ENCODE data around the gene RALY.

RALY gene

GRCh38 chr20:34076952-34077351 lies 83.2 kb downstream of the RALY start:
- no peak overlapping the region for H4K91ac ChIP-seq (ENCODE audit: low read depth, low read length)
- H3K27ac ChIP-seq (ENCODE audit: low read depth, low read length): no peak overlapping the region
- H3K23ac ChIP-seq (ENCODE audit: low read length): no peak overlapping the region
- no peak overlapping the region for H4K12ac ChIP-seq (ENCODE audit: low read depth, low read length)
- DNase-seq: no peak
- no peak overlapping the region for H3K4me3 ChIP-seq (ENCODE audit: low read depth, low read length)
- no peaks in the 10 kb centered on the region for H3K27me3 ChIP-seq (ENCODE audit: insufficient read depth, low read length)
- H2BK120ac ChIP-seq (ENCODE audit: insufficient read depth, low read length, poor library complexity): no peak overlapping the region
- no peak overlapping the region for H3K9ac ChIP-seq (ENCODE audit: low read length)
- H3K4me1 ChIP-seq (ENCODE audit: control insufficient read depth in 1 of 2, insufficient read depth in 2 of 2, low read length in 2 of 2): peaks cover 11 to 21% of the 10 kb centered on the region in 2 experiments
- peaks cover 2% of the 10 kb centered on the region for H3K79me1 ChIP-seq (ENCODE audit: low read length)
- H3K36me3 ChIP-seq (ENCODE audit: control insufficient read depth in 1 of 2, insufficient read depth in 2 of 2, low read length in 2 of 2): peaks cover 54 to 73% of the 10 kb centered on the region in 2 experiments
- H3K79me2 ChIP-seq (ENCODE audit: control insufficient read depth, insufficient read depth, low read length, poor library complexity): peaks cover 2% of the 10 kb centered on the region
- H3K18ac ChIP-seq (ENCODE audit: low read length): no peak overlapping the region
- H3K4me2 ChIP-seq (ENCODE audit: low read length): no peak overlapping the region
- H2BK12ac ChIP-seq (ENCODE audit: low read length): no peak overlapping the region
- H2AFZ ChIP-seq (ENCODE audit: insufficient read depth, low read length, poor library complexity): no peak overlapping the region
- H3K14ac ChIP-seq (ENCODE audit: low read length): no peak overlapping the region
- no CpG with 5 or more reads among the region's 20 CpGs for whole genome bisulfite sequencing (ENCODE audit: extremely low coverage, insufficient coverage, insufficient read length)
- no peak overlapping the region for H3K4ac ChIP-seq (ENCODE audit: low read depth, low read length)
- no peak overlapping the region for H2AK5ac ChIP-seq (ENCODE audit: low read length)
- no peak overlapping the region for H4K8ac ChIP-seq (ENCODE audit: low read depth, low read length)
- no peaks in the 10 kb centered on the region for H3K9me3 ChIP-seq (ENCODE audit: insufficient read depth, low read depth, low read length)
- H2BK5ac ChIP-seq (ENCODE audit: low read depth, low read length, poor library complexity): no peak overlapping the region

GRCh38 chr20:34078540-34078939 lies 84.8 kb downstream of the RALY start:
- Histone ChIP-seq H2AFZ (ENCODE audit: insufficient read depth, low read length, poor library complexity) (no peak overlapping the region), H3K23ac (ENCODE audit: low read length) (no peak overlapping the region), H3K4me1 (ENCODE audit: control insufficient read depth in 1 of 2, insufficient read depth in 2 of 2, low read length in 2 of 2) (peaks cover 11 to 18% of the 10 kb centered on the region in 2 experiments), H4K91ac (ENCODE audit: low read depth, low read length) (no peak overlapping the region), H3K14ac (ENCODE audit: low read length) (no peak overlapping the region), H2BK12ac (ENCODE audit: low read length) (no peak overlapping the region), H3K79me1 (ENCODE audit: low read length) (peaks cover 2% of the 10 kb centered on the region), H3K9me3 (ENCODE audit: insufficient read depth, low read depth, low read length) (no peaks in the 10 kb centered on the region), H4K8ac (ENCODE audit: low read depth, low read length) (no peak overlapping the region), H3K27me3 (ENCODE audit: insufficient read depth, low read length) (no peaks in the 10 kb centered on the region), H3K4me2 (ENCODE audit: low read length) (no peak overlapping the region), H3K79me2 (ENCODE audit: control insufficient read depth, insufficient read depth, low read length, poor library complexity) (no peaks in the 10 kb centered on the region), H3K18ac (ENCODE audit: low read length) (no peak overlapping the region), H3K4ac (ENCODE audit: low read depth, low read length) (no peak overlapping the region), H3K27ac (ENCODE audit: low read depth, low read length) (no peak overlapping the region), H2BK120ac (ENCODE audit: insufficient read depth, low read length, poor library complexity) (no peak overlapping the region), H3K4me3 (ENCODE audit: low read depth, low read length) (peak overlapping the region; percentile 1), H2AK5ac (ENCODE audit: low read length) (no peak overlapping the region), H2BK5ac (ENCODE audit: low read depth, low read length, poor library complexity) (no peak overlapping the region), H4K12ac (ENCODE audit: low read depth, low read length) (no peak overlapping the region), H3K9ac (ENCODE audit: low read length) (no peak overlapping the region), H3K36me3 (ENCODE audit: control insufficient read depth in 1 of 2, insufficient read depth in 2 of 2, low read length in 2 of 2) (peaks cover 59 to 77% of the 10 kb centered on the region in 2 experiments)
- DNase-seq: no peak
- WGBS (ENCODE audit: extremely low coverage, insufficient coverage, insufficient read length): no CpG with 5 or more reads among the region's 5 CpGs

DNA sequence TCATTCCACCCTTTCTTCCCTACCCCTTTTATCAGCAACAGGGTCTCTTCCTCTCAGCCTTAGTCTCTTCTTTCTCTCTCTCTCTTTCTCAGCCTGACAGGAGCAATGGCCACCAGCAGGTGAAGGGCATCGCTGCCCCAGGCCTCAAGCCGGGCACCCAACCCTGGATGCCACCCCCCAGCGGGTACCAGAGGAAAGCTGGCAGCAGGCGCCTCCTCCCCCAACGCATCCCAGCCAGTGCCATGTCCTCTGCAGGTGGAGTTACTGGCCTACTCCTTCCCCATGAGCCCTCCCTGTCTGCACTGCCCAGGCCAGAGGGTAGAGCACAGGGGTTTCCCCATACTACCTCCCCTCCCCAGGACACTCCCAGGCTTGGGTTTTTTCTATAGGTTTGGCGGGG lies 86.1 kb downstream of the RALY start:
- Histone ChIP-seq H3K4me2 (ENCODE audit: low read length) (no peak overlapping the region), H3K4ac (ENCODE audit: low read depth, low read length) (no peak overlapping the region)

GRCh38 chr20:34082232-34082887 lies 88.6 kb downstream of the RALY start:
- DNase-seq: no peak
- no peaks in the 10 kb centered on the region for H3K79me1 ChIP-seq (ENCODE audit: low read length)
- peaks cover 0 to 5% of the 10 kb centered on the region in 2 experiments for H3K4me1 ChIP-seq (ENCODE audit: control insufficient read depth in 1 of 2, insufficient read depth in 2 of 2, low read length in 2 of 2)
- no peaks in the 10 kb centered on the region for H3K27me3 ChIP-seq (ENCODE audit: insufficient read depth, low read length)
- no peak overlapping the region for H3K14ac ChIP-seq (ENCODE audit: low read length)
- H3K9ac ChIP-seq (ENCODE audit: low read length): no peak overlapping the region
- H3K4me3 ChIP-seq (ENCODE audit: low read depth, low read length): no peak overlapping the region
- H3K79me2 ChIP-seq (ENCODE audit: control insufficient read depth, insufficient read depth, low read length, poor library complexity): no peaks in the 10 kb centered on the region
- H3K23ac ChIP-seq (ENCODE audit: low read length): no peak overlapping the region
- H2AFZ ChIP-seq (ENCODE audit: insufficient read depth, low read length, poor library complexity): no peak overlapping the region
- no peak overlapping the region for H2BK5ac ChIP-seq (ENCODE audit: low read depth, low read length, poor library complexity)
- no CpG with 5 or more reads among the region's 8 CpGs for WGBS (ENCODE audit: extremely low coverage, insufficient coverage, insufficient read length)
- H4K12ac ChIP-seq (ENCODE audit: low read depth, low read length): no peak overlapping the region
- no peak overlapping the region for H4K91ac ChIP-seq (ENCODE audit: low read depth, low read length)
- no peak overlapping the region for H3K4me2 ChIP-seq (ENCODE audit: low read length)
- no peak overlapping the region for H2BK120ac ChIP-seq (ENCODE audit: insufficient read depth, low read length, poor library complexity)
- H3K36me3 ChIP-seq (ENCODE audit: control insufficient read depth in 1 of 2, insufficient read depth in 2 of 2, low read length in 2 of 2): peaks cover 44 to 70% of the 10 kb centered on the region in 2 experiments
- no peak overlapping the region for H4K8ac ChIP-seq (ENCODE audit: low read depth, low read length)
- no peak overlapping the region for H3K27ac ChIP-seq (ENCODE audit: low read depth, low read length)
- no peak overlapping the region for H2AK5ac ChIP-seq (ENCODE audit: low read length)
- no peak overlapping the region for H3K18ac ChIP-seq (ENCODE audit: low read length)
- no peak overlapping the region for H3K4ac ChIP-seq (ENCODE audit: low read depth, low read length)
- no peak overlapping the region for H2BK12ac ChIP-seq (ENCODE audit: low read length)
- no peaks in the 10 kb centered on the region for H3K9me3 ChIP-seq (ENCODE audit: insufficient read depth, low read depth, low read length)

More for the DNA sequence above, 86.1 kb downstream of the RALY start:
- no peak overlapping the region for H2AFZ ChIP-seq (ENCODE audit: insufficient read depth, low read length, poor library complexity)
- H2AK5ac ChIP-seq (ENCODE audit: low read length): no peak overlapping the region
- no peaks in the 10 kb centered on the region for H3K27me3 ChIP-seq (ENCODE audit: insufficient read depth, low read length)
- H3K14ac ChIP-seq (ENCODE audit: low read length): no peak overlapping the region
- H3K23ac ChIP-seq (ENCODE audit: low read length): no peak overlapping the region
- peaks cover 2 to 5% of the 10 kb centered on the region in 2 experiments for H3K4me1 ChIP-seq (ENCODE audit: control insufficient read depth in 1 of 2, insufficient read depth in 2 of 2, low read length in 2 of 2)
- WGBS (ENCODE audit: extremely low coverage, insufficient coverage, insufficient read length): no CpG with 5 or more reads among the region's 6 CpGs
- no peaks in the 10 kb centered on the region for H3K79me2 ChIP-seq (ENCODE audit: control insufficient read depth, insufficient read depth, low read length, poor library complexity)
- H3K4me3 ChIP-seq (ENCODE audit: low read depth, low read length): no peak overlapping the region
- no peak overlapping the region for H2BK5ac ChIP-seq (ENCODE audit: low read depth, low read length, poor library complexity)
- DNase-seq: no peak
- H3K18ac ChIP-seq (ENCODE audit: low read length): no peak overlapping the region
- H2BK12ac ChIP-seq (ENCODE audit: low read length): no peak overlapping the region
- H4K8ac ChIP-seq (ENCODE audit: low read depth, low read length): no peak overlapping the region
- no peak overlapping the region for H4K12ac ChIP-seq (ENCODE audit: low read depth, low read length)
- no peak overlapping the region for H3K27ac ChIP-seq (ENCODE audit: low read depth, low read length)
- H3K9ac ChIP-seq (ENCODE audit: low read length): no peak overlapping the region
- H3K36me3 ChIP-seq (ENCODE audit: control insufficient read depth in 1 of 2, insufficient read depth in 2 of 2, low read length in 2 of 2): peaks cover 59 to 80% of the 10 kb centered on the region in 2 experiments
- no peaks in the 10 kb centered on the region for H3K9me3 ChIP-seq (ENCODE audit: insufficient read depth, low read depth, low read length)
- H3K79me1 ChIP-seq (ENCODE audit: low read length): no peaks in the 10 kb centered on the region
- no peak overlapping the region for H2BK120ac ChIP-seq (ENCODE audit: insufficient read depth, low read length, poor library complexity)
- no peak overlapping the region for H4K91ac ChIP-seq (ENCODE audit: low read depth, low read length)

Data from trophoblast cell (in vitro differentiated cells and primary cell).